Keratinocyte (primary cell): ENCODE data around the gene MSI2. TPM values are rescaled to one million over a fixed set of nuclear protein-coding genes. Genes with fewer than 3 reads are reported as not detected.

Source experiments
- DNase-seq: peaks from one replicate; pipeline ENCODE4 v3.0.0-alpha.2; 2011; ENCODE audit warnings: low read depth, missing footprints, low spot score
- FAIRE-seq: peaks from 2 replicates; lab custom pipeline; 2011; peaks lifted over from hg19 to GRCh38; lab: Jason Lieb, UNC
- H2AFZ ChIP-seq: 2 replicates; pipeline ENCODE4 v1.6.0; 2012; ENCODE audit warnings: low read length, control low read depth, inconsistent platforms; ENCODE audit not compliant: control insufficient read depth
- H3K27ac ChIP-seq: 2 replicates; pipeline ENCODE4 v1.5.1; 2011; ENCODE audit warnings: low read length; ENCODE audit not compliant: control insufficient read depth, insufficient read depth
- H3K27me3 ChIP-seq: 3 replicates; pipeline ENCODE4 v1.6.0; 2011; ENCODE audit warnings: low read length; ENCODE audit not compliant: control insufficient read depth, insufficient read depth; ENCODE audit errors: extremely low read depth
- H3K36me3 ChIP-seq, 2 experiments: 2 replicates in 1 of 2; 3 replicates in 1 of 2; pipeline ENCODE4 v1.5.1; 2011; ENCODE audit warnings: low read length in 2 of 2, mild to moderate bottlenecking in 1 of 2; ENCODE audit not compliant: control insufficient read depth in 2 of 2, insufficient read depth in 2 of 2; ENCODE audit errors: extremely low read depth in 1 of 2
- H3K4me1 ChIP-seq: 3 replicates; pipeline ENCODE4 v1.5.1; 2011; ENCODE audit warnings: low read length; ENCODE audit not compliant: control insufficient read depth, insufficient read depth; ENCODE audit errors: extremely low read depth
- H3K4me2 ChIP-seq: 3 replicates; pipeline ENCODE4 v1.6.0; 2011; ENCODE audit warnings: low read depth, low read length; ENCODE audit not compliant: control insufficient read depth, insufficient read depth; ENCODE audit errors: extremely low read depth
- H3K4me3 ChIP-seq, 3 experiments: fragments of 200-600 bp in 1 of 3; sonication (generic) in 1 of 3; 2 replicates in 2 of 3; 3 replicates in 1 of 3; pipeline ENCODE4 v1.5.1; 2011 to 2016; ENCODE audit warnings: low read length in 3 of 3, mild to moderate bottlenecking in 3 of 3, control low read depth in 2 of 3, inconsistent platforms in 1 of 3, low read depth in 1 of 3, mixed read lengths in 1 of 3, mixed run types in 1 of 3, moderate library complexity in 1 of 3; ENCODE audit not compliant: control insufficient read depth in 2 of 3, insufficient read depth in 2 of 3; ENCODE audit errors: extremely low read depth in 1 of 3
- H3K79me2 ChIP-seq: 2 replicates; pipeline ENCODE4 v1.6.0; 2012; ENCODE audit warnings: low read length; ENCODE audit not compliant: control insufficient read depth, insufficient read depth
- H3K9ac ChIP-seq: 3 replicates; pipeline ENCODE4 v1.6.0; 2011; ENCODE audit warnings: low read length; ENCODE audit not compliant: control insufficient read depth, insufficient read depth; ENCODE audit errors: extremely low read depth
- H3K9me1 ChIP-seq: 3 replicates; pipeline ENCODE4 v1.6.0; 2011; ENCODE audit warnings: low read length; ENCODE audit not compliant: control insufficient read depth, insufficient read depth; ENCODE audit errors: extremely low read depth
- H3K9me3 ChIP-seq: 2 replicates; pipeline ENCODE4 v1.5.1; 2012; ENCODE audit warnings: low read depth, low read length; ENCODE audit not compliant: control insufficient read depth
- H4K20me1 ChIP-seq: 3 replicates; pipeline ENCODE4 v1.6.0; 2011; ENCODE audit warnings: low read length; ENCODE audit not compliant: control insufficient read depth, insufficient read depth; ENCODE audit errors: extremely low read depth
- EZH2 ChIP-seq: IDR thresholded peaks from one replicate; pipeline ENCODE4 v1.6.1; 2012; ENCODE audit warnings: inconsistent platforms, mild to moderate bottlenecking, low read length, moderate library complexity
- dilution Hi-C: fragments of 300-500 bp; cut with MboI; formaldehyde crosslinking; loops from one replicate; pipeline ENCODE4 v1.7.0; 2020; ENCODE audit warnings: low sequenced_read_pairs; ENCODE audit not compliant: extremely low pct_ligation_motif_present
- polyA plus RNA-seq, 5 experiments: library from polyadenylated mRNA; depleted of rRNA in 3 of 5; stranded (reverse) in 3 of 5; stranded (forward) in 1 of 5; unstranded in 1 of 5; fragments of >200 nt; gene quantifications; 1 replicate in 1 of 5; 2 replicates in 3 of 5; 3 replicates in 1 of 5; pipeline versions ENCODE4 v1.2.1 to v1.2.3, GENCODE V29; 2011 to 2012; ENCODE audit warnings: missing spikeins in 2 of 5, low read depth in 1 of 5, low replicate concordance in 1 of 5
- TF ChIP-seq, protein P1 (sequence below), 3 experiments: IDR thresholded peaks in 1 of 3; conservative IDR thresholded peaks in 1 of 3; optimal IDR thresholded peaks in 1 of 3; 2 replicates in 2 of 3; 3 replicates in 1 of 3; pipeline versions ENCODE3 to v1.5.1; 2011; ENCODE audit warnings: low read length in 3 of 3, mild to moderate bottlenecking in 3 of 3, moderate library complexity in 2 of 3, control low read depth in 1 of 3, inconsistent platforms in 1 of 3; ENCODE audit not compliant: insufficient read depth in 2 of 3; ENCODE audit errors: extremely low read depth in 1 of 3

Gene MSI2
- polyA plus RNA-seq, 1 donor (not counting 4 experiments of a cell fraction or from before 2014, with no cell fraction given): 22.3 TPM

GRCh38 chr17:57665696-57666095 is 409.4 kb downstream of the MSI2 start:
- H2AFZ ChIP-seq: no peak overlapping the region
- H3K9me3 ChIP-seq: no peaks in the 10 kb centered on the region
- TF ChIP-seq, protein P1, sequence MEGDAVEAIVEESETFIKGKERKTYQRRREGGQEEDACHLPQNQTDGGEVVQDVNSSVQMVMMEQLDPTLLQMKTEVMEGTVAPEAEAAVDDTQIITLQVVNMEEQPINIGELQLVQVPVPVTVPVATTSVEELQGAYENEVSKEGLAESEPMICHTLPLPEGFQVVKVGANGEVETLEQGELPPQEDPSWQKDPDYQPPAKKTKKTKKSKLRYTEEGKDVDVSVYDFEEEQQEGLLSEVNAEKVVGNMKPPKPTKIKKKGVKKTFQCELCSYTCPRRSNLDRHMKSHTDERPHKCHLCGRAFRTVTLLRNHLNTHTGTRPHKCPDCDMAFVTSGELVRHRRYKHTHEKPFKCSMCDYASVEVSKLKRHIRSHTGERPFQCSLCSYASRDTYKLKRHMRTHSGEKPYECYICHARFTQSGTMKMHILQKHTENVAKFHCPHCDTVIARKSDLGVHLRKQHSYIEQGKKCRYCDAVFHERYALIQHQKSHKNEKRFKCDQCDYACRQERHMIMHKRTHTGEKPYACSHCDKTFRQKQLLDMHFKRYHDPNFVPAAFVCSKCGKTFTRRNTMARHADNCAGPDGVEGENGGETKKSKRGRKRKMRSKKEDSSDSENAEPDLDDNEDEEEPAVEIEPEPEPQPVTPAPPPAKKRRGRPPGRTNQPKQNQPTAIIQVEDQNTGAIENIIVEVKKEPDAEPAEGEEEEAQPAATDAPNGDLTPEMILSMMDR (optimal IDR thresholded peaks at IDR 0.05 in 1 of 3, IDR thresholded peaks at IDR 0.05 in 1 of 3, conservative IDR thresholded peaks at IDR 0.05 in 1 of 3; ENCODE audit: extremely low read depth in 1 of 3, insufficient read depth in 2 of 3, low read length in 3 of 3): no peak
- TF ChIP-seq EZH2: no peak
- DNase-seq: no peak
- no peaks in the 10 kb centered on the region for H3K79me2 ChIP-seq
- FAIRE-seq: no peak
- H3K27ac ChIP-seq: no peak overlapping the region
- dilution Hi-C loops: no loop called here
- no peak overlapping the region for H3K4me3 ChIP-seq
- H3K9ac ChIP-seq: no peak overlapping the region
- peaks cover 10% of the 10 kb centered on the region for H3K4me1 ChIP-seq
- no peaks in the 10 kb centered on the region for H3K9me1 ChIP-seq
- peaks cover 0 to 2% of the 10 kb centered on the region in 2 experiments for H3K36me3 ChIP-seq
- H3K4me2 ChIP-seq: no peak overlapping the region
- H4K20me1 ChIP-seq: no peaks in the 10 kb centered on the region
- no peaks in the 10 kb centered on the region for H3K27me3 ChIP-seq

- Histone ChIP-seq H3K79me2 (no peaks in the 10 kb centered on the region), H3K27me3 (no peaks in the 10 kb centered on the region), H2AFZ (no peak overlapping the region), H3K4me1 (peaks cover 10% of the 10 kb centered on the region), H3K4me2 (no peak overlapping the region), H3K36me3 (peaks cover 0 to 2% of the 10 kb centered on the region in 2 experiments), H3K27ac (no peak overlapping the region), H3K4me3 (no peak overlapping the region), H3K9me1 (no peaks in the 10 kb centered on the region), H3K9me3 (no peaks in the 10 kb centered on the region), H3K9ac (no peak overlapping the region), H4K20me1 (no peaks in the 10 kb centered on the region)
- no peak for TF ChIP-seq EZH2
- TF ChIP-seq, protein P1 (optimal IDR thresholded peaks at IDR 0.05 in 1 of 3, IDR thresholded peaks at IDR 0.05 in 1 of 3, conservative IDR thresholded peaks at IDR 0.05 in 1 of 3; ENCODE audit: extremely low read depth in 1 of 3, insufficient read depth in 2 of 3, low read length in 3 of 3): no peak
- dilution Hi-C loops: no loop called here
- DNase-seq (no peak), FAIRE-seq (no peak)
These were observed 410.0 kb downstream of the MSI2 start for GRCh38 chr17:57666201-57666870.
